Ishikawa (cell line): ENCODE data around the gene WDFY2.

ENCODE experiments used
- EP300 ChIP-seq: IDR thresholded peaks from 2 replicates; pipeline ENCODE4 v1.6.1; 2012; ENCODE audit warnings: borderline replicate concordance
- MAX ChIP-seq: IDR thresholded peaks from 2 replicates; pipeline ENCODE4 v1.6.1; 2012
- RAD21 ChIP-seq: IDR thresholded peaks from 2 replicates; pipeline ENCODE4 v1.6.1; 2012; ENCODE audit warnings: low read depth
- REST ChIP-seq: IDR thresholded peaks from 2 replicates; pipeline ENCODE4 v1.6.1; 2012; ENCODE audit warnings: low read depth, mild to moderate bottlenecking
- YY1 ChIP-seq: IDR thresholded peaks from 2 replicates; pipeline ENCODE4 v1.6.1; 2012; ENCODE audit warnings: low read depth
- ZBTB7A ChIP-seq: IDR thresholded peaks from 2 replicates; pipeline ENCODE4 v1.6.1; 2012; ENCODE audit warnings: low read depth

- TF ChIP-seq EP300: no peak
- TF ChIP-seq YY1: no peak
- TF ChIP-seq ZBTB7A: no peak
- no peak for TF ChIP-seq REST
- no peak for TF ChIP-seq RAD21
- TF ChIP-seq MAX: no peak
Measured at GRCh38 chr13:51769455-51770127, 185.3 kb downstream of the WDFY2 start.
